Keratinocyte (primary cell): ENCODE data around the gene TRNAU1AP. TPM values are rescaled to one million over a fixed set of nuclear protein-coding genes. Genes with fewer than 3 reads are reported as not detected.
"Not testable (repeated sequence)": the region's sequence is repeated elsewhere in the genome, so short reads cannot be mapped to it uniquely, and the experiment has no call there.

Experiments
- DNase-seq: peaks from one replicate; pipeline ENCODE4 v3.0.0-alpha.2; 2011; ENCODE audit warnings: low read depth, missing footprints, low spot score
- FAIRE-seq: peaks from 2 replicates; lab custom pipeline; 2011; peaks lifted over from hg19 to GRCh38; lab: Jason Lieb, UNC
- H2AFZ ChIP-seq: 2 replicates; pipeline ENCODE4 v1.6.0; 2012; ENCODE audit warnings: low read length, control low read depth, inconsistent platforms; ENCODE audit not compliant: control insufficient read depth
- H3K27ac ChIP-seq: 2 replicates; pipeline ENCODE4 v1.5.1; 2011; ENCODE audit warnings: low read length; ENCODE audit not compliant: control insufficient read depth, insufficient read depth
- H3K27me3 ChIP-seq: 3 replicates; pipeline ENCODE4 v1.6.0; 2011; ENCODE audit warnings: low read length; ENCODE audit not compliant: control insufficient read depth, insufficient read depth; ENCODE audit errors: extremely low read depth
- H3K36me3 ChIP-seq, 2 experiments: 2 replicates in 1 of 2; 3 replicates in 1 of 2; pipeline ENCODE4 v1.5.1; 2011; ENCODE audit warnings: low read length in 2 of 2, mild to moderate bottlenecking in 1 of 2; ENCODE audit not compliant: control insufficient read depth in 2 of 2, insufficient read depth in 2 of 2; ENCODE audit errors: extremely low read depth in 1 of 2
- H3K4me1 ChIP-seq: 3 replicates; pipeline ENCODE4 v1.5.1; 2011; ENCODE audit warnings: low read length; ENCODE audit not compliant: control insufficient read depth, insufficient read depth; ENCODE audit errors: extremely low read depth
- H3K4me2 ChIP-seq: 3 replicates; pipeline ENCODE4 v1.6.0; 2011; ENCODE audit warnings: low read depth, low read length; ENCODE audit not compliant: control insufficient read depth, insufficient read depth; ENCODE audit errors: extremely low read depth
- H3K4me3 ChIP-seq, 3 experiments: fragments of 200-600 bp in 1 of 3; sonication (generic) in 1 of 3; 2 replicates in 2 of 3; 3 replicates in 1 of 3; pipeline ENCODE4 v1.5.1; 2011 to 2016; ENCODE audit warnings: low read length in 3 of 3, mild to moderate bottlenecking in 3 of 3, control low read depth in 2 of 3, inconsistent platforms in 1 of 3, low read depth in 1 of 3, mixed read lengths in 1 of 3, mixed run types in 1 of 3, moderate library complexity in 1 of 3; ENCODE audit not compliant: control insufficient read depth in 2 of 3, insufficient read depth in 2 of 3; ENCODE audit errors: extremely low read depth in 1 of 3
- H3K79me2 ChIP-seq: 2 replicates; pipeline ENCODE4 v1.6.0; 2012; ENCODE audit warnings: low read length; ENCODE audit not compliant: control insufficient read depth, insufficient read depth
- H3K9ac ChIP-seq: 3 replicates; pipeline ENCODE4 v1.6.0; 2011; ENCODE audit warnings: low read length; ENCODE audit not compliant: control insufficient read depth, insufficient read depth; ENCODE audit errors: extremely low read depth
- H3K9me1 ChIP-seq: 3 replicates; pipeline ENCODE4 v1.6.0; 2011; ENCODE audit warnings: low read length; ENCODE audit not compliant: control insufficient read depth, insufficient read depth; ENCODE audit errors: extremely low read depth
- H3K9me3 ChIP-seq: 2 replicates; pipeline ENCODE4 v1.5.1; 2012; ENCODE audit warnings: low read depth, low read length; ENCODE audit not compliant: control insufficient read depth
- H4K20me1 ChIP-seq: 3 replicates; pipeline ENCODE4 v1.6.0; 2011; ENCODE audit warnings: low read length; ENCODE audit not compliant: control insufficient read depth, insufficient read depth; ENCODE audit errors: extremely low read depth
- EZH2 ChIP-seq: IDR thresholded peaks from one replicate; pipeline ENCODE4 v1.6.1; 2012; ENCODE audit warnings: inconsistent platforms, mild to moderate bottlenecking, low read length, moderate library complexity
- dilution Hi-C: fragments of 300-500 bp; cut with MboI; formaldehyde crosslinking; loops from one replicate; pipeline ENCODE4 v1.7.0; 2020; ENCODE audit warnings: low sequenced_read_pairs; ENCODE audit not compliant: extremely low pct_ligation_motif_present
- polyA plus RNA-seq, 5 experiments: library from polyadenylated mRNA; depleted of rRNA in 3 of 5; stranded (reverse) in 3 of 5; stranded (forward) in 1 of 5; unstranded in 1 of 5; fragments of >200 nt; gene quantifications; 1 replicate in 1 of 5; 2 replicates in 3 of 5; 3 replicates in 1 of 5; pipeline versions ENCODE4 v1.2.1 to v1.2.3, GENCODE V29; 2011 to 2012; ENCODE audit warnings: missing spikeins in 2 of 5, low read depth in 1 of 5, low replicate concordance in 1 of 5
- TF ChIP-seq, protein P1 (sequence below), 3 experiments: IDR thresholded peaks in 1 of 3; conservative IDR thresholded peaks in 1 of 3; optimal IDR thresholded peaks in 1 of 3; 2 replicates in 2 of 3; 3 replicates in 1 of 3; pipeline versions ENCODE3 to v1.5.1; 2011; ENCODE audit warnings: low read length in 3 of 3, mild to moderate bottlenecking in 3 of 3, moderate library complexity in 2 of 3, control low read depth in 1 of 3, inconsistent platforms in 1 of 3; ENCODE audit not compliant: insufficient read depth in 2 of 3; ENCODE audit errors: extremely low read depth in 1 of 3

Gene TRNAU1AP
- polyA plus RNA-seq, 1 donor (not counting 4 experiments of a cell fraction or from before 2014, with no cell fraction given) = 43.5 TPM

DNA sequence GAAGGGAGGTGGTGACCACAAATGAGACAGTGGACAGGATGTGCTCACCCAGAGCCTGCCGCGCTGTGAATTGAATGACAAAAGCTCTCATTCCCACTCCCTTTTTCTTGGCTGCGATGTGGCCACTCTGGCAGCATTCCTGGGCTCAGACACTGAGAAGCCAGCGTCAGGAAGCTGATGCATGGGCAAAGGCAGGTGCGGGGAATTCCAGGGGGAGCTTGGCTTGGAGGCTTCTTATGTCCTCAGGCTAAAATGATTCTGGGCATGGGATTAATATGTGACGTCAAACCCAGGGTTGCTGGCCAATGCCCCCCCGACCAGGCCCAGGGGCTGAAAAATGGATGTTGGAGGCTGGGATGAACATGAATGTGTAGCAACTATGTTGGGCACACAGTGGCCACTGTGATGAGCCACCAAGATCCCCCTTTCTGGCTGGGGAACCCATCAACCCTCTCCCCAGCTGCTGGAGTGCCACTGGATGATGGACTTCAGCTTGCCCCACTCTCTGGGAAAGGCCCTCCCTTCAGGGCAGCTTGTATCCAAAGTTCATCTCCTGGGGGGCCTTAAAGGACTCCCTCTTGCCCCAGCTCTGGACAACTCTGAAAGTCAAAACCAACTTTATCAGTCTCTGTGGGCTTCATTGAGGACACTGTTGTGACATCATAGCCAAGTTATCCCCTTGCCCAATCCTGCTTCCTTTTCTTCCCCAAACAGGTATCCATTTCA lies 42.0 kb downstream of the TRNAU1AP start:
- not testable (repeated sequence) for H3K4me2 ChIP-seq
- FAIRE-seq = peak; percentile 39

DNA sequence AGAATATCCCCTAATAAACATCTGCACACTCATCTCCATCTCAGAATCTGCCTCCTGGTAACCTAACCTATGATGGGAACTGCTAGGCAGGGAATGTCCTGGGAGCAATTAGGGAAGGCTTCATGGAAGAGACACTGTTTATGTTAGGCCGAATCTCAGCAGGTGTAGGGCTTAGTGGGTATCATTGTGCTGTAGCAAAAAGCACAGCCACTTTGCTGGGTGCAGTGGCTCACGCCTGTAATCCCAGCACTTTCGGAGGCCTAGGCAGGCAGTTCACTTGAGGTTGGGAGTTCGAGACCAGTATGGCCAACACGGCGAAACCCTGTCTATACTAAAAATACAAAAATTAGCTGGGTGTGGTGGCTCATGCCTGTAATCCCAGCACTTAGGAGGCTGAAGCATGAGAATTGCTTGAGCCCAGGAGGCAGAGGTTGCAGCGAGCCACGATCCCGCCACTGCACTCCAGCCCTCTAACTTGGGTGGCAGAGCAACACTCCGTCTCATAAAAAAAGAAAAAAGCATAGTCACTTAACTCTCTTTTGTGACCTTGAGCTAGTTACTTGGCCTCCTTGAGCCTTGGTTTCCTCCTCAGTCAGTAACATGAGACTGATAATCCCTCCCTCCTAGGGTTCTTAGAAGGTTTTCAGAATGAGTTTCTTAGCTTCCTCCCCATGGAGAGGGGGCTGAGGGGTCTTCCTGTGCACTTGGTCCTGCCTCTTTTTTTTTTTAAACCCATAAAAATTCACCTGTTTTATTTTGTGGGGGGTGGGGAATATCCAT lies 42.7 kb downstream of the TRNAU1AP start:
- FAIRE-seq (no peak), DNase-seq (no peak)
- H3K4me1 ChIP-seq = peaks cover 27% of the 10 kb centered on the region
- TF ChIP-seq, protein P1, sequence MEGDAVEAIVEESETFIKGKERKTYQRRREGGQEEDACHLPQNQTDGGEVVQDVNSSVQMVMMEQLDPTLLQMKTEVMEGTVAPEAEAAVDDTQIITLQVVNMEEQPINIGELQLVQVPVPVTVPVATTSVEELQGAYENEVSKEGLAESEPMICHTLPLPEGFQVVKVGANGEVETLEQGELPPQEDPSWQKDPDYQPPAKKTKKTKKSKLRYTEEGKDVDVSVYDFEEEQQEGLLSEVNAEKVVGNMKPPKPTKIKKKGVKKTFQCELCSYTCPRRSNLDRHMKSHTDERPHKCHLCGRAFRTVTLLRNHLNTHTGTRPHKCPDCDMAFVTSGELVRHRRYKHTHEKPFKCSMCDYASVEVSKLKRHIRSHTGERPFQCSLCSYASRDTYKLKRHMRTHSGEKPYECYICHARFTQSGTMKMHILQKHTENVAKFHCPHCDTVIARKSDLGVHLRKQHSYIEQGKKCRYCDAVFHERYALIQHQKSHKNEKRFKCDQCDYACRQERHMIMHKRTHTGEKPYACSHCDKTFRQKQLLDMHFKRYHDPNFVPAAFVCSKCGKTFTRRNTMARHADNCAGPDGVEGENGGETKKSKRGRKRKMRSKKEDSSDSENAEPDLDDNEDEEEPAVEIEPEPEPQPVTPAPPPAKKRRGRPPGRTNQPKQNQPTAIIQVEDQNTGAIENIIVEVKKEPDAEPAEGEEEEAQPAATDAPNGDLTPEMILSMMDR (optimal IDR thresholded peaks at IDR 0.05 in 1 of 3, IDR thresholded peaks at IDR 0.05 in 1 of 3, conservative IDR thresholded peaks at IDR 0.05 in 1 of 3; ENCODE audit: extremely low read depth in 1 of 3, insufficient read depth in 2 of 3, low read length in 3 of 3) = no peak
- TF ChIP-seq EZH2 = no peak
- no peak overlapping the region for H3K9ac ChIP-seq
- H3K27me3 ChIP-seq = peaks cover 4% of the 10 kb centered on the region
- H3K9me3 ChIP-seq = no peaks in the 10 kb centered on the region
- no peak overlapping the region for H3K4me3 ChIP-seq
- H3K79me2 ChIP-seq = no peaks in the 10 kb centered on the region
- dilution Hi-C loops = no loop called here
- H3K36me3 ChIP-seq = no peaks in the 10 kb centered on the region
- H3K27ac ChIP-seq = no peak overlapping the region
- no peaks in the 10 kb centered on the region for H3K9me1 ChIP-seq
- no peaks in the 10 kb centered on the region for H4K20me1 ChIP-seq
- no peak overlapping the region for H3K4me2 ChIP-seq
- no peak overlapping the region for H2AFZ ChIP-seq

More for the DNA sequence above, 42.0 kb downstream of the TRNAU1AP start:
- H3K27ac ChIP-seq = peak overlapping the region; percentile 42
- H3K27me3 ChIP-seq, H3K79me2 ChIP-seq, H3K9ac ChIP-seq, dilution Hi-C loops, H3K4me3 ChIP-seq, H3K9me1 ChIP-seq, H4K20me1 ChIP-seq, H2AFZ ChIP-seq, H3K36me3 ChIP-seq, H3K9me3 ChIP-seq: not testable (repeated sequence)
- DNase-seq = peak; percentile 78
- H3K4me1 ChIP-seq = peaks cover 27% of the 10 kb centered on the region

- dilution Hi-C loops, H3K9ac ChIP-seq, FAIRE-seq, H4K20me1 ChIP-seq, H3K4me3 ChIP-seq, H3K4me2 ChIP-seq, H3K36me3 ChIP-seq, H3K27me3 ChIP-seq, H2AFZ ChIP-seq, H3K9me3 ChIP-seq, H3K27ac ChIP-seq, DNase-seq, H3K79me2 ChIP-seq, H3K9me1 ChIP-seq: not testable (repeated sequence)
- peaks cover 28% of the 10 kb centered on the region for H3K4me1 ChIP-seq
Measured at GRCh38 chr1:28596276-28596675, 43.4 kb downstream of the TRNAU1AP start.
